NCI-H2029 treated with DMSO at 0.1 percent for 48 hours (cell line): ENCODE data around the gene PLIN1.

Experiments used
- DNase-seq: peaks from one replicate; lab custom pipeline; 2025; lab: John Stamatoyannopoulos, UW

Gene PLIN1

DNA sequence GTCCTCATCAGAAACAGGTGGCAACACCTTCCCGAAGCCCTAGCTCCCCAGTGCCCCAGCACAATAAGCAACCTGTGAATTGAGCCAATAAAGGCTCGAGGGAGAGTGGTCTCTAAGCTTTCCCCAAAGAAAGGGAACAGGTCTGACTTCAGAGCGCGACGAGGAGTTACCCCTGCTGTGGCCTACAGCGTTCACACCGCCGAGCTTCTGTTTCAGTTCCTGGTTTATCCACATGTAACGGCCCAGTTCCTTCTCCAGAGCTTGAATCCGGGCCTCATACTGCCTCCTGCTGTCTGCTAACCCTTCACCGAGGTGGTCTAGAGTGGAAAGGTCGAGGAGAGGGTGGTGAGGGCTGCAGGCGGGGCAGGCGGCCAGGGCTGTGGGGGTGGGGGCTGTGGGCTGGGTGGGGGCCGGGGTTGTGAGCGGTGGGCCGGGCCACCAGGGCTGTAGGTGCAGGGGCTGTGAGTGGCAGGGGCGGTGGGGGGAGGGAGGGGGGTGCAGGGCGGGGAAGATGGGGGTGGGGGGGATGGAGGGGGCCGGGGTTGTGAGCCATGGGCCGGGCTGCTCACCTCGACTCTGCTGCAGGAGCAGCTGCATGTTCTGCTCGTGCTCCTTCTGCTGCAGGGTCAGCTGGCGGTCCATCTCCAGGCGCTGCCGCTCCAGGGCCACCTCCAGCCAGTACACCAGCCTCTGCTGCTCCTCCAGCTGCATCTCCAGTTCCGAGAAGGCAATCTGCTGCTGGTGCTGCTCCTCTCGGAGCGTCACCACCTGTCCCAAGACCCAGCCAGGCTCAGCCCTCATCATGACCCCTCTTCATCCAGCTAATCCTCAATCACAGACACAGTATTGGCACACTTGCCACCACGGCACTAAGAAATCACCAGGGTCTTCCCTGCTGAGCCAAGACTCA, 50.1 kb downstream of the PLIN1 start:
- no peak for DNase-seq

DNA sequence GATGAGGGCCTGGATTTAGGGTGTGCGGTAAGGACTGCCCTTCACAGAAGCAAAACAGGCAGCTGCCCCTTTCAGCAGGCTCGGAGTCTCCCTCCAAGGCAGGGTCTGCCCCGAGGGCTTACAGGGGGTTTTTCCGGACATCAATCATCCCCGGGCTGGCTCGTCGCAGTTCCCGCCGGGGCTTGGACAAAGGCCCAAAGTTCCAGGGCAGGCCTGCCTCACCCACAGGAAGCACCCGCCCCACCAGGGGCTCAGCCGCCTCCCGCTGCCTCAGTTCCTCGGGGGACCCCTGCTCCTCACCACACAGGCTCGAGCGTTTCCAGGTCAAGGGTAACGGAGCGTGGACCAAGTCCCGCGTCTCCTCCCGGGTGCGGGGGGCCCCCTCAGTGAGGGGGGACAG, 50.9 kb downstream of the PLIN1 start:
- no peak for DNase-seq

DNA sequence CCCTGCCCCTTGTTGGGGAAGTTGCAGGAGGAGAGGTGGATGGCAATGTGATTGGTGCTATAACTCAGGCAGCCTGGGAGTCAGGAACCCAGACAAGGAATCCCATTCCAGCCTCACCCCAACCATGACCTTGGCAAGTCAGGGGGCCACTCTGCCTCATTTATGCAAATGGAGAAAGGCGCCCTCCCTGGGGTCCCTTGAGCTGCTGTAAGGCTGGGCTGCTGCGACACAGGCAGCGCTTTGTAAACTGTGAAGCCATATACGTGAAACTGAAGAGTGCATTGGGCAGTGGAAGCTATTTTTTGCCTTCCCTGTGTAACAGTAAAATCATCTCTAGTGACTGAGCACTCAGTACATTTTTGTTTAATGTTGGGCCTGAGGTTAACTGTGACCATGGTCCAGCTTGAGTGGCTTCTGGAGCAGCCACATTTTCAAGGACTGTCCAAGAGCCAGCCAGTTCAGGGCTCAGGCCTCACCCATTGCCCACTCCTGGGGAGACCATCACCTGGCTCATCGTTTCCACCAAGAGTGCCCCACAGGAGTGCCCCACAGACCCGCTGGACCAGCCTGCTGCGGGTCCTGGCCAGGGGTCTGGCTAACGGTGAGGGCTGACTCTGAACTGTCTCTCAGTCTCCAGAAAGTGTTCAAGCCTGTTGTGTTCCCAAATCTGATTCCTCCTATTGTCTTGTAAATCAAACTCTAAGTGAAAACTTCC, 51.8 kb downstream of the PLIN1 start:
- DNase-seq = no peak

DNA sequence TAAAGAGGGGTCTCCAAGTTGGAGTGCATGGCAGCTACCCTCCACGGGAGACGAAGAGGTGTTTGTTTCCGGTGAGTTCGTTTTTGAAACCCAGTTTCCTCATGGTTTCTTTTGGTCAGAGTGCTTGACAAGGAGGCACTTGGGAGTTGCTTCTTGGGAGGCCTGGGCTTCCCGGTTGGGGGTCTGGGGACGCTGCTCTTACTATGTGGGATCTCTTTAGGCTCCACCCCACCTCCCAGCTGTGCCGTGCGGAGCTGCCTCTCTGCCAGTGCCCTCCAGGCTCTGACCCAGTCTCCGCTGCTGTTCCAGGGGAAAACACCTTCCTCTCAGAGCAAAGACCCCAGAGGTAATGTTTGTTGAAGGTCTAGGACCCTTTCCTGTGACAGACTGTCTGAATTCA, 53.5 kb downstream of the PLIN1 start:
- no peak for DNase-seq

DNA sequence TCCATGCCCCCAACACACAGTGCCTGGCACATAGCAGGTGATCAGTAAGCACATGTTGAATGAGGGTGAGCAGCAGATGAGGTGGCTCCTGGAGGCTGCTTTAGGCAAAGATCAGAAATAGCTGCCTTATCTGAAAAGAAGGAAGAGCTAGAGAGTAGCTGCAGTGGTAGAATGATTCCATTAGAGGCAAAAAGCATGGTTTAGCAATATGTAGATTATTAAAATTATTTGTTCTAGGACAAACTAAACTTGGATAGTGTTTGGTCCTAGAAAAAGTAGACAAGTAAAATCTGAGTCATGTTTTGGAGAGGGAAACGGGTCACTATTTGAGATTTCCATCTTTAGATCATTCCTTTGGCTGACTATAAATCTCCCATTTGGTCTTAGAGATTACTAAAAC, 56.0 kb downstream of the PLIN1 start:
- DNase-seq = no peak

DNA sequence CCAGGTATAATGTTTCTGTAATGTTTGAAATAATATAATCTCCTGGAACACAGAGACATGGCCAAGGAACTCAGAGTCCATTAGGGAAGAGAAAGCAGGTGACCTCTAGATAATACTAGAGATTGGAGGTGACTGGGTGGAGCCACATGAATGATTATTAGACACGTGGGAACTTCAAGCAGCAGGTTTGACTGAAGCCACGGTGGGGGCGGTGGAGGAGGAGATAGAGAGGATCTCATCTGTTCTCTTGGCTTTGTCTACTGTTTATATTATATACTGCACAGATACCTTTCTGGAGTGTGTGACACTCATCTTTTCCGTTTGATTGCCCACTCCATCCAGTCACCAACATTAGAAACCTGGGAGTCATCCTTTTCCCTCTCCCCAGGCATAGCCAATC, 57.6 kb downstream of the PLIN1 start:
- no peak for DNase-seq

DNA sequence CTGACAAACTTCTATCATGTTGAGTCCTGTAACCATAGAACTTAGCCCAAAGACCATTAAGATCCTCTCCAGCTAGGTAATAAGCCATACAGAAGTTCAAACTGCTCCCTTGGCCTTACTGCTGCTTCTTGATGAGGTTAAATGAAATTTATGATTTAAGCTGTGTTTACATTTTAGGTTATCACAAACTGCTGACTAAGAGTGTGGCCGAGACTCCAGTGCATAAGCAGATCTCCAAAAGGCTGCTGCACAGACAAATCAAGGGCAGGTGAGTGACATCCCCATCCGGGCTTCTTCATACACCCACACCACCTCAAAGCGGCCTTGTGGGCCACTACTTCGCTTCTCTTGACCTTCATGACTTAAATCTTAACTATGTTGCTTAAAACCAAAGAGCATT, 62.9 kb downstream of the PLIN1 start:
- no peak for DNase-seq

DNA sequence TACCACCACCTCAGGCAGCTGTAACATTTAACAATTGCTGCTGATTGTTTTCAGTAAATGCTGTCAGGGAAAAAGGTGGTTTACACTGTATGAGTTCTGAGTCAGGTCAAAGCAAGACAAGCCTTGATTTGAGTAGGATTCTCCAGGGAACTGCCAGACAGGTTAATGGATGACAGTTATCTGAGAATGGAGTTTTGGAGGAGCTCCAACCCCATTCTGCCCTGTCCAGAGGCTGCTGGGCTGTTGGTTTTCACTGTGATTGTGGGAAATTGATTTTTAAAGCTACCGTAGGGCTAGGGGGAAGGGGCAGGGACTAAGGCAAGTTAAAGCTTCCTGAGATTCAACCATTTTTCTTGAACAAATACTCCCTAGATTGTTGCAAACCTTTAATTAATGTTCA, 64.0 kb downstream of the PLIN1 start:
- DNase-seq = no peak
